Pancreas (tissue), 10 donors: ENCODE data around the gene TSC22D4. TPM values are rescaled to one million over a fixed set of nuclear protein-coding genes. Genes with fewer than 3 reads are reported as not detected.
A peak's percentile ranks its signal among the peaks of the same experiment; 100 is the strongest.

Source experiments
- ATAC-seq, 4 donors: fragments of 200-7000 bp; cut with Tn5 transposase; one replicate each; pipeline versions ENCODE4 v1.8.0 to v1.9.1; 2020; ENCODE audit warnings: mild to moderate bottlenecking in 4 of 4, moderate library complexity in 4 of 4
- DNase-seq, 6 donors: peaks; one replicate each; pipeline ENCODE4 v3.0.0-alpha.2; 2020
- FAIRE-seq: peaks from 2 replicates; lab custom pipeline; 2012; peaks lifted over from hg19 to GRCh38; lab: Jason Lieb, UNC
- H3K27ac ChIP-seq, 4 donors: fragments of 200-600 bp; sonication (generic); 1 replicate in 3 of 4; 2 replicates in 1 of 4; pipeline versions ENCODE4 v1.5.0 to v1.8.0; 2020
- H3K27me3 ChIP-seq, 4 donors: fragments of 200-600 bp; one replicate each; pipeline ENCODE4 v1.8.0; 2021
- H3K36me3 ChIP-seq, 3 donors: fragments of 200-600 bp; sonication (generic) in 1 of 3; one replicate each; pipeline versions ENCODE4 v1.5.0 to v1.8.0; 2020 to 2021
- H3K4me1 ChIP-seq, 3 donors: fragments of 200-600 bp; one replicate each; pipeline ENCODE4 v1.8.0; 2021
- H3K4me3 ChIP-seq, 4 donors: fragments of 200-600 bp; sonication (generic) in 2 of 4; one replicate each; pipeline versions ENCODE4 v1.5.0 to v1.8.0; 2020 to 2021
- H3K9me3 ChIP-seq, 4 donors: fragments of 200-600 bp; one replicate each; pipeline ENCODE4 v1.8.0; 2021
- WGBS, 2 donors: extraction: QIAGEN DNeasy Blood & Tissue Kit; methylation state at CpG; one replicate each; pipeline ENCODE4 v1.1.7; 2013; 5-methylcytosine and 5-hydroxymethylcytosine counted together
- intact Hi-C, 3 donors: fragments of 100-400 bp; cut with DNase I; formaldehyde crosslinking; loops; one replicate each; pipeline versions ENCODE4 v1.11.1 to v1.14.2; 2022
- polyA plus RNA-seq, 2 donors: library from polyadenylated mRNA; stranded (reverse); fragments of 200-250 nt; gene quantifications; one replicate each; pipeline ENCODE4 v1.2.3, GENCODE V29; 2013
- total RNA-seq, 6 donors: library from RNA; stranded (reverse); fragmentation: NEBNext Ultra II Directional in 4 of 6; extraction: Animal tissue kit (Norgen Biotek cat#: 25700) in 4 of 6; gene quantifications; one replicate each; pipeline versions ENCODE4 v1.2.1 to v1.2.4, GENCODE V29; 2021 to 2023
- TF ChIP-seq, protein P1 (sequence below), 4 donors: fragments of 200-600 bp; sonication (generic) in 3 of 4; IDR thresholded peaks; one replicate each; pipeline versions ENCODE4 v1.5.0 to v1.8.0; 2021; ENCODE audit warnings: antibody characterized with exemption in 4 of 4
- donor health status: healthy with polysubstance abuse.
- donor health status: DM: no; HTN: no; CAD: no; lungs with moderate emphysema.
- donor health status: DM: no; HTN: no; CAD: no.
- donor health status: control.
- donor health status: control.
- donor health status: Bipolar disorder and iron deficiency.
- donor health status: DM: yes; HTN: yes; CAD: no.
- donor health status: DM: no; HTN: no; CAD: no.
- donor health status: DM: no; HTN: no; CAD: no.
- donor health status: DM: yes; HTN: yes; CAD: no.

The TSC22D4 gene
- total and polyA plus RNA-seq, 8 donors: 17.4 to 44.6 (median 20.8) TPM

DNA sequence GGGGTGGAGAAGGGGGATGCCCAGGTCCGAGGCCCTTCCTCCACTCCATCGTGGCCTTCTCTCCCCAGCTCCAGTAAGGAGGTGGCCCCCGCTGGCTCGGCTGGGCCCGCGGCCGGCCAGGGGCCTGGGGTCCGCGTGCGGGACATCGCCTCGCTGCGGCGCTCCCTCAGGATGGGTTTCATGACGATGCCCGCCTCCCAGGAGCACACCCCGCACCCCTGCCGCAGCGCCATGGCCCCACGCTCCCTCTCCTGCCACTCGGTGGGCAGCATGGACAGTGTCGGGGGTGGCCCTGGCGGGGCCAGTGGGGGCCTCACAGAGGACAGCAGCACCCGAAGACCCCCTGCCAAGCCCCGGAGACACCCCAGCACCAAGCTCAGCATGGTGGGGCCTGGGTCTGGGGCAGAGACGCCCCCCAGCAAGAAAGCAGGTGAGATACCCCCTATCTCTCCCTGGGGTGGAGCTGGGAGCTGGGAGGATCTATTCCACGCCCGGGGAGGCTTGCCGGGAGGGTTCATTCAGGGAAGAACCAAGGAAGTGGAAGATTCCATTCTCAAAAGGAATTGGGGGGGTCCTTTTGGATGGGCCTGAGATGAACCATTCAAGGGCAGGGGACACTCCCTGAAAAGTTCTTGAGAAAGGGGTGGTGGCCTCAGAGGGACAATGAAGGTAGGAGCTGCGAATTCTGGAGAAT lies 7.9 kb upstream of the TSC22D4 start:
- intact Hi-C loops: loop anchor here in 1 of 3 donors (10.0 kb wide), 1 partner anchor 48 kb away; the partner anchor contains the start of gene AGFG2
- WGBS, 2 donors: 82% methylated on average over 30 of the region's 30 CpGs
- Histone ChIP-seq H3K36me3 (no peaks in the 10 kb centered on the region), H3K9me3 (no peaks in the 10 kb centered on the region), H3K4me1 (peaks cover 0 to 4% (median 0%) of the 10 kb centered on the region in 3 donors), H3K4me3 (no peak overlapping the region), H3K27ac (no peak overlapping the region), H3K27me3 (no peaks in the 10 kb centered on the region)
- DNase-seq (no peak), FAIRE-seq (no peak), ATAC-seq (no peak)
- TF ChIP-seq, protein P1, sequence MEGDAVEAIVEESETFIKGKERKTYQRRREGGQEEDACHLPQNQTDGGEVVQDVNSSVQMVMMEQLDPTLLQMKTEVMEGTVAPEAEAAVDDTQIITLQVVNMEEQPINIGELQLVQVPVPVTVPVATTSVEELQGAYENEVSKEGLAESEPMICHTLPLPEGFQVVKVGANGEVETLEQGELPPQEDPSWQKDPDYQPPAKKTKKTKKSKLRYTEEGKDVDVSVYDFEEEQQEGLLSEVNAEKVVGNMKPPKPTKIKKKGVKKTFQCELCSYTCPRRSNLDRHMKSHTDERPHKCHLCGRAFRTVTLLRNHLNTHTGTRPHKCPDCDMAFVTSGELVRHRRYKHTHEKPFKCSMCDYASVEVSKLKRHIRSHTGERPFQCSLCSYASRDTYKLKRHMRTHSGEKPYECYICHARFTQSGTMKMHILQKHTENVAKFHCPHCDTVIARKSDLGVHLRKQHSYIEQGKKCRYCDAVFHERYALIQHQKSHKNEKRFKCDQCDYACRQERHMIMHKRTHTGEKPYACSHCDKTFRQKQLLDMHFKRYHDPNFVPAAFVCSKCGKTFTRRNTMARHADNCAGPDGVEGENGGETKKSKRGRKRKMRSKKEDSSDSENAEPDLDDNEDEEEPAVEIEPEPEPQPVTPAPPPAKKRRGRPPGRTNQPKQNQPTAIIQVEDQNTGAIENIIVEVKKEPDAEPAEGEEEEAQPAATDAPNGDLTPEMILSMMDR (IDR thresholded peaks at IDR 0.05): no peak

DNA sequence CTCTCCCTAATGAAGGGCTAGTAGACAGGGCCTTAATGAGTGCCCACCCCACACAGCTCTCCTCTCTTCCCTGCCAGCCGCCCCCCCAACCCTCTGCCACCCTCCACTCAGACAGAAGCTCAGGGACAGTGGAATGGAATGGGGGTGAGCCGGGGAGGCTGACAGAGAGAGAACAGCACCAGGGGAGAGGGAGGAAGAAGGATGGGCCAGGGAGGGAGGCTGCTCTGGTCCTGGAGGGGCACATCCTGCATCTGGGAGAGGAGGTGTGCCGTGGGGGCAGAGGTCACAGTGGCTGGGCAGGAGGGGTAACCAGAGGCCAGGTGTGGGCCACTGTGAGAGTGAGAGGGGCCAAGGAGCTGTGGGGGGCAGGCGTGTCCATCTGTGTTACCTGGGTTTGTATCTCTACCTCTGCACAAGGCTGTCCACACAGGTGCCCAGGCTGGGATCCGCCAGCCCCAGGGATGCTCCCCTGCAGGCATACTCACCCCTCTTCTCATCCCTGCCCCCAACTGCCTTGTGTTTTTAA lies 7.2 kb upstream of the TSC22D4 start:
- FAIRE-seq: no peak
- Histone ChIP-seq H3K9me3 (no peaks in the 10 kb centered on the region), H3K27me3 (no peaks in the 10 kb centered on the region), H3K4me1 (peaks cover 0 to 4% (median 0%) of the 10 kb centered on the region in 3 donors), H3K36me3 (no peaks in the 10 kb centered on the region), H3K27ac (no peak overlapping the region), H3K4me3 (no peak overlapping the region)
- ATAC-seq: no peak
- no peak for DNase-seq
- TF ChIP-seq, protein P1 (IDR thresholded peaks at IDR 0.05): no peak
- intact Hi-C loops: loop anchor here in 1 of 3 donors (10.0 kb wide), 1 partner anchor 49 kb away; the partner anchor contains the start of gene AGFG2
- WGBS, 2 donors: 79 to 90% methylated on average over 4 to 5 of the region's 5 CpGs

GRCh38 chr7:100485471-100485876 lies 6.5 kb upstream of the TSC22D4 start:
- Histone ChIP-seq H3K9me3 (no peaks in the 10 kb centered on the region), H3K36me3 (no peaks in the 10 kb centered on the region), H3K4me1 (peaks cover 0 to 4% (median 0%) of the 10 kb centered on the region in 3 donors), H3K27me3 (no peaks in the 10 kb centered on the region), H3K4me3 (no peak overlapping the region), H3K27ac (no peak overlapping the region)
- peak in 1 of 6 donors; percentile 38 for DNase-seq
- ATAC-seq: no peak
- no peak for FAIRE-seq
- intact Hi-C loops: loop anchor here in 1 of 3 donors (10.0 kb wide), 1 partner anchor 49 kb away; the partner anchor contains the start of gene AGFG2
- WGBS, 2 donors: 64 to 72% methylated on average over 4 of the region's 4 CpGs
- TF ChIP-seq, protein P1 (IDR thresholded peaks at IDR 0.05): no peak

DNA sequence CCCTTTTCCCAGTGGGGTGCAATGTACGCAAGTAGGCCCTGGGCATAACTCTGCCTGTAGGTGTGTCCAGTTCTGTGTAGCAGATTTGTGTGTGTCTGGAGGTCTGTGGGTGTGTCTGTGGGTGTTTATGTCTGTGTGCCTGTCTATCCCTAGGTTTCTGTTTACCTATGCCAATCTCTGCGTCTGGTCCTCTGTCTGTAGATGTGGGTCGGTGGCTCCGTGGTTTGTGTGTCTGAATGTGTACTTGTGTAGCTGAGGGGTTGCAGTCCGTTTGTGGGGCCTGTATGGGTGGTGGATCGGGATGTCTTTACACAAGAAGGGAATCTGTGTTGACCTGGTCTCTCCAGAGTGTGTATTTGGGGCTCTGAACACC lies 5.6 kb upstream of the TSC22D4 start:
- Histone ChIP-seq H3K36me3 (no peaks in the 10 kb centered on the region), H3K27me3 (no peaks in the 10 kb centered on the region), H3K9me3 (no peaks in the 10 kb centered on the region), H3K4me1 (peaks cover 0 to 4% (median 3%) of the 10 kb centered on the region in 3 donors), H3K4me3 (no peak overlapping the region), H3K27ac (no peak overlapping the region)
- TF ChIP-seq, protein P1 (IDR thresholded peaks at IDR 0.05): no peak
- FAIRE-seq (no peak), ATAC-seq (no peak), DNase-seq (no peak)
- intact Hi-C loops: loop anchor here in 1 of 3 donors (10.0 kb wide), 1 partner anchor 50 kb away; the partner anchor contains the start of gene AGFG2
- 82 to 87% methylated on average over 6 of the region's 6 CpGs for WGBS, 2 donors
